Progenitor cell of endocrine pancreas (in vitro differentiated cells): Measurements from ENCODE around the gene ACAA1. TPM values are rescaled to one million over a fixed set of nuclear protein-coding genes. Genes with fewer than 3 reads are reported as not detected.

ENCODE experiments used
- DNase-seq: peaks from one replicate; pipeline ENCODE4 v3.0.0; 2021; ENCODE audit warnings: low spot score; ENCODE audit not compliant: unreplicated experiment
- H3K27ac Mint-ChIP-seq: 2 replicates; pipeline ENCODE4 v1.8.0; 2021; ENCODE audit warnings: mild to moderate bottlenecking, moderate library complexity, mixed read lengths
- H3K27me3 Mint-ChIP-seq: 2 replicates; pipeline ENCODE4 v1.8.0; 2021; ENCODE audit warnings: mixed read lengths
- H3K36me3 Mint-ChIP-seq: 2 replicates; pipeline ENCODE4 v1.8.0; 2022; ENCODE audit warnings: mixed read lengths; ENCODE audit not compliant: insufficient read depth
- H3K4me1 Mint-ChIP-seq: 2 replicates; pipeline ENCODE4 v1.8.0; 2021; ENCODE audit warnings: low read depth, mixed read lengths
- H3K4me3 Mint-ChIP-seq: 2 replicates; pipeline ENCODE4 v1.8.0; 2021; ENCODE audit warnings: low read depth, mild to moderate bottlenecking, moderate library complexity, mixed read lengths
- H3K9me3 Mint-ChIP-seq: 2 replicates; pipeline ENCODE4 v1.8.0; 2021; ENCODE audit warnings: low read depth, mixed read lengths
- total RNA-seq: library from RNA; stranded (reverse); gene quantifications from 2 replicates; pipeline ENCODE4 v1.2.1, GENCODE V29; 2021
- TF ChIP-seq, protein P1 (sequence below): fragments of 200-600 bp; sonication (generic); IDR thresholded peaks from one replicate; pipeline ENCODE4 v1.5.0; 2021; ENCODE audit warnings: antibody characterized with exemption, mild to moderate bottlenecking; ENCODE audit not compliant: unreplicated experiment

Gene ACAA1
- total RNA-seq, 1 donor from 2014 or later, result 97.8 TPM

DNA sequence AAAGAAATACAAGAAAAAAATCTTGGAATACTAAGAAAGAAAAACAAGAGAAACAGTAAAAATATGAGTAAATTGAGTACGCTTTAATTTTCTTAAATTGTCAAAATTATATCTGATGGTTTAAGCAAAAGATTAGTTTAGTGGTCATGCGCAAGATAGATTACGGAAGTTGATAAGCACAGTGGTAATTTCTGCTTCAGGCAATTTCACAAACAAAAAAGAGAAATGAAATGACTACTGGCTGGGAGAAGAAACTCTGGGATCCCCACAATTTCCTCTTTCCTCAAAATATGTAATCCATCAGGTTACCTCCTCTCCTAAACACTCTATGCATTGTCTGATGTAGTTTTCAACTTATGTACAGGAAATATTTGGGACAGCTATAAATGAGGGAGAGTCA lies 10.5 kb upstream of the ACAA1 start:
- Mint-ChIP-seq H3K9me3 (peaks cover 12% of the 10 kb centered on the region), H3K27me3 (no peaks in the 10 kb centered on the region), H3K27ac (no peak overlapping the region), H3K4me1 (no peaks in the 10 kb centered on the region), H3K36me3 (no peaks in the 10 kb centered on the region), H3K4me3 (no peak overlapping the region)
- no peak for DNase-seq
- TF ChIP-seq, protein P1, sequence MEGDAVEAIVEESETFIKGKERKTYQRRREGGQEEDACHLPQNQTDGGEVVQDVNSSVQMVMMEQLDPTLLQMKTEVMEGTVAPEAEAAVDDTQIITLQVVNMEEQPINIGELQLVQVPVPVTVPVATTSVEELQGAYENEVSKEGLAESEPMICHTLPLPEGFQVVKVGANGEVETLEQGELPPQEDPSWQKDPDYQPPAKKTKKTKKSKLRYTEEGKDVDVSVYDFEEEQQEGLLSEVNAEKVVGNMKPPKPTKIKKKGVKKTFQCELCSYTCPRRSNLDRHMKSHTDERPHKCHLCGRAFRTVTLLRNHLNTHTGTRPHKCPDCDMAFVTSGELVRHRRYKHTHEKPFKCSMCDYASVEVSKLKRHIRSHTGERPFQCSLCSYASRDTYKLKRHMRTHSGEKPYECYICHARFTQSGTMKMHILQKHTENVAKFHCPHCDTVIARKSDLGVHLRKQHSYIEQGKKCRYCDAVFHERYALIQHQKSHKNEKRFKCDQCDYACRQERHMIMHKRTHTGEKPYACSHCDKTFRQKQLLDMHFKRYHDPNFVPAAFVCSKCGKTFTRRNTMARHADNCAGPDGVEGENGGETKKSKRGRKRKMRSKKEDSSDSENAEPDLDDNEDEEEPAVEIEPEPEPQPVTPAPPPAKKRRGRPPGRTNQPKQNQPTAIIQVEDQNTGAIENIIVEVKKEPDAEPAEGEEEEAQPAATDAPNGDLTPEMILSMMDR, result no peak

DNA sequence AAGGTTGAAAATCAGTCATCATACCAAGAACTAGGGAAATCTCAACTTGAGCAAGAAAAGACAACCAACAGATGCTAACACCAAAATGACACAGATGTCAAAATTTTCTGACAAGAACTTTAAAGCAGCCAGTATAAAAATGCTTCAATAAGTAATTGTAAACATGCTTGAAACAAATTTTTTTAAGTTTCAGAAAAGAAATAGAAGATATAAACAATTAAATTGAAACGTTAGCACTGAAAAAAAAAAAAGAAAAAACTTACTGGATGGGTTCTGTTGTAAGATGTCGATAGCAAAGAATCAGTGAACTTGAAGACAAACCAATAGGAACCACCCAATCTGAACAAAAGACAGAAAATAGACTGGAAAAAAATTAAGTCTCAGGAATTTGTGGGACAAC lies 9.6 kb upstream of the ACAA1 start:
- Mint-ChIP-seq H3K36me3 (no peaks in the 10 kb centered on the region), H3K27ac (no peak overlapping the region), H3K9me3 (peaks cover 12% of the 10 kb centered on the region), H3K4me1 (no peaks in the 10 kb centered on the region), H3K27me3 (no peaks in the 10 kb centered on the region), H3K4me3 (no peak overlapping the region)
- TF ChIP-seq, protein P1, result no peak
- no peak for DNase-seq

DNA sequence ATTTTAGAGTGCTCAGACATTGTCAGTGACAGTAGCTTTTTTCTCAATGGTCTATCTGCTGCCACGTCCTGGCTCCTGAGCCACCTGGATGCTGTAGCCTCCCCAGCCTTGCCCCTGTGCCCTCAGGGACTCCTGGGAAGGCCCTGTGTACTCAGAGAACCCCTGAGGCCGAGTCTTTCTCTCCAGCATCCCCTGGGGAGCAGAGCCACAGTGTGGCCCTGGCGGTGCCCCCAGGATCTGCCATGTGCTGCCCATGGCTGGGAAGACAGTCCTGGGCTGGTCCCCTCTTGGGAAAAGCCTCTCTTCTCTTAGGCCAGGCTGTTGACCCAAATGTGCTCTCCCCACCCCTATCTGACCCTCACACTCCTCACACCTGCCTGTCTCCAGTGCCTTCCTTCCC lies 6.6 kb upstream of the ACAA1 start:
- no peak overlapping the region for H3K4me3 Mint-ChIP-seq
- TF ChIP-seq, protein P1, result no peak
- H3K27ac Mint-ChIP-seq, result no peak overlapping the region
- H3K4me1 Mint-ChIP-seq, result peaks cover 8% of the 10 kb centered on the region
- no peaks in the 10 kb centered on the region for H3K27me3 Mint-ChIP-seq
- peaks cover 2% of the 10 kb centered on the region for H3K36me3 Mint-ChIP-seq
- no peak for DNase-seq
- peaks cover 12% of the 10 kb centered on the region for H3K9me3 Mint-ChIP-seq

DNA sequence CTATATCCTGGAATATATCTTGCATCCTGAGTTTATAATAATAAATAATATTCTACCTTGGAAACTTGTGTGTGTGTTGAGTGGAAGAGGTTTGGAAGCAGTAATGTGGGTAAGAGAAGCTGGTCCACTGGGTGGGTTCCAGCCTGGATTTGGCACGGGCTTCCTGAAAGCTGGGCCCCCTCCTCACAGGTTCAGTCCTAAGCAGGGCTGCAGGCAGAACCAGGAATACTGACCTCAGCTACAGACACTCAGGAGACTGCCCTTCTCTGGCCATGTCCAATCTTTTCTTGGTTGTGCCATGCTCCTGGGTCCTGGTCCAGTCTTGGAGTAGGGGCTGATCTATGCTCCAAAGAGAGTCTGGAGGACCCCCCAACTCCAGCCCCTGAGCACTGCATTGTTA lies 6.0 kb upstream of the ACAA1 start:
- no peak for DNase-seq
- H3K9me3 Mint-ChIP-seq, result peaks cover 12% of the 10 kb centered on the region

DNA sequence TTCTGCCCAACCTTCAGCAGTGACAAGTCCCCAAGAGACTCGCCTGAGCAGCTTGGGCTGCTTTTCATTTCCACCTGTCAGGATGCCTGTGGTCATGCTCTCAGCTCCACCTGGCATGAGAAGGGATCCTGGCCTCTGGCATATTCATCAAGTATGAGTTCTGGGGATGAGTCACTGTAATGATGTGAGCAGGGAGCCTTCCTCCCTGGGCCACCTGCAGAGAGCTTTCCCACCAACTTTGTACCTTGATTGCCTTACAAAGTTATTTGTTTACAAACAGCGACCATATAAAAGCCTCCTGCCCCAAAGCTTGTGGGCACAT lies 5.0 kb upstream of the ACAA1 start:
- Mint-ChIP-seq H3K4me1 (peaks cover 18% of the 10 kb centered on the region), H3K9me3 (peaks cover 8% of the 10 kb centered on the region), H3K36me3 (peaks cover 2% of the 10 kb centered on the region), H3K4me3 (no peak overlapping the region), H3K27ac (no peak overlapping the region), H3K27me3 (no peaks in the 10 kb centered on the region)
- no peak for DNase-seq
- TF ChIP-seq, protein P1, result no peak

More for the DNA sequence above, 6.0 kb upstream of the ACAA1 start:
- no peak overlapping the region for H3K4me3 Mint-ChIP-seq
- TF ChIP-seq, protein P1, result no peak
- H3K27ac Mint-ChIP-seq, result no peak overlapping the region
- peaks cover 2% of the 10 kb centered on the region for H3K36me3 Mint-ChIP-seq
- H3K4me1 Mint-ChIP-seq, result peaks cover 12% of the 10 kb centered on the region
- H3K27me3 Mint-ChIP-seq, result no peaks in the 10 kb centered on the region
